GM23248 (cell line): ENCODE measurements around the gene C10orf88.

ENCODE experiments used
- EZH2 ChIP-seq: fragments of 200-600 bp; sonication (generic); IDR thresholded peaks from 2 replicates; pipeline ENCODE4 v1.6.1; 2018; ENCODE audit warnings: antibody characterized with exemption, mild to moderate bottlenecking; ENCODE audit not compliant: insufficient read depth, poor library complexity, severe bottlenecking
- EZH2phosphoT487 ChIP-seq: fragments of 200-600 bp; sonication (generic); IDR thresholded peaks from 2 replicates; pipeline ENCODE4 v1.6.1; 2018; ENCODE audit warnings: antibody characterized with exemption, moderate library complexity, mild to moderate bottlenecking, low read depth; ENCODE audit not compliant: insufficient read depth

GRCh38 chr10:122930140-122930539 lies 23.9 kb downstream of the C10orf88 start:
- TF ChIP-seq EZH2phosphoT487 (no peak), EZH2 (no peak)
